ENCODE results near the gene CNTFR.

CNTFR gene

DNA sequence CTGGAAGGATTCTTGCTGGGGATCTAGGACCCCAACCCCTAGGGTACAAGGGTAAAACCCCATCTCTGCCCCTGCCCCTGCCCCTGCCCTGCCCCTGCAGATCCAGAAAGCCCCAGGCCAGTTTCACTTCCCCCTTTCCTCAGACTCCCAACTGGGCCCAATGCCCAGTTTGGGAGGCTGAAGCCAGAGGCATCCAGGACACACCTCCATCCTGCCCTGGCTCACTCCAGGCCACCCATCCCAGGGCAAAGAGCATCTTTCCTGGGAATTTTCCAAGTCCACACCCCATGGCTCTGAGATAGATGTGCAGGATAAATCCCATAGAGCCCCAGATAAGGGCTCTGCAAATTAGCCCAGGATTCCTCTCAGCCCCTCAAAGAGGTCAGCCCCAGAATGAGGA lies 17.4 kb downstream of the CNTFR start:
- FAIRE-seq, result no peak

DNA sequence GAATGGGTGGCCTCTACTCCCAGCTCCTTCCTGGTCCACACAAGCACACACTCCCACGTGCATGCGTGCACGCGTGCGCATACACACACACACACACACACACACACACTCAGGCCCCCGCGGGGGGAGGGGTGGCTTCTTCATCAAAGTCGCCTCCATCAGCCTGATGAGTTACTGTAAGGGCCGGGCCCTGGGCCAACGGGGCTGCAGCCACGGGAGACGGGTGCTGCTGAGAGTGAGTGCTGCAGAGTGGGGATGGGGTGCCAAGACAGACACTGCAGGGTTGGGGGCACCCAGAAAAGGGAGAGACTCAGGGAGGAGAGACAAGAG lies 18.1 kb downstream of the CNTFR start:
- no peak for FAIRE-seq

DNA sequence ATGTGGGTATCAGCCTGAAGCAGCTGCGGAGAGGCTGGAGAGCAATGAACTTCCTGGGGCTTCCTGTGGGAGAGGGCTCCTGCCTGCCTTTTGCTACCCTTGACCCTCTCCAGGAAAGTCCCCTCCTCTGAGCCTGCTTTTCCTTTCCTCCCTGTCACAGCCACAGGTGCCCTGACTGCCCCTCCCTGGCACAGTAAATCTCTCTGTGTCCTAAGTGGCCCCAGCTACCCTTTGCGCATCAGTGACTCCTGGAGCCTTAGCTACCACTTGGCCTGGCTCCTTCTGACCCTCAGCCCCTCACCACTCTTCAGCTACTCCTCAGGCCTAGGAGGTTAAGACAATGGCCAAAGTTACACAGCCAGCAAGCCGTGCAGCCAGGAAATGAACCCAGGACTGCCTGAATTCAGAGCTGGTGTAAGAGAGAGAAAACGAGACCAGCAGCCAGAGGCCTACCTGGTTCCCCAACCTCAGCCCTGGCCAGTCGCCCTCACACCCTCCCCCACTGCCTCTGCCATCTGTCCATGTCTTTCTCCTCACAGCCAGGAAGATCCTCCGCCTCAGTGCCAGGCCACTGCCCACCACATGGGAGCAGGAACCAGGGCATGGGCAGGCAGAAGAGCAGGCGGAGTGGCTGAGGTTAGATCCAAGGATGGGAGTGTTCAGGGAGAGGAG lies 18.6 kb downstream of the CNTFR start:
- no peak for FAIRE-seq

DNA sequence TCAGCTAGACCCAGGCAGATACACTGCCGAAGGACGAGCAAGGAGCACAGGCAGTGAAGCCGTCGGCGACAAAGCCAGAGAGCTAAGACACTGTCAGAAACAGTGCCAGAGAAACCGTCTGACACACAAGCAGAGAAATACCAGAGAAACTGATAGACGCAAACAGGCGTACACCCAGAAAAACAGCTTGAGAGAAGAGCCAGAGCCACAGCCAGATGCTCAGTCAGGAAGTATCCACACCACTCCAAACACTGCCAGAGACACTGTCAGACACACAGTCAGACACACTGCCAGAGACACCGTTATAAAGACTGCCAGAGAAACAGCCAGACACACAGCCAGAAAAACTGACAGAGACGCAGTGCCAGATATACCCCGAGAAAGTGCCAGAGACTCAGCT lies 19.1 kb downstream of the CNTFR start:
- FAIRE-seq, result no peak

DNA sequence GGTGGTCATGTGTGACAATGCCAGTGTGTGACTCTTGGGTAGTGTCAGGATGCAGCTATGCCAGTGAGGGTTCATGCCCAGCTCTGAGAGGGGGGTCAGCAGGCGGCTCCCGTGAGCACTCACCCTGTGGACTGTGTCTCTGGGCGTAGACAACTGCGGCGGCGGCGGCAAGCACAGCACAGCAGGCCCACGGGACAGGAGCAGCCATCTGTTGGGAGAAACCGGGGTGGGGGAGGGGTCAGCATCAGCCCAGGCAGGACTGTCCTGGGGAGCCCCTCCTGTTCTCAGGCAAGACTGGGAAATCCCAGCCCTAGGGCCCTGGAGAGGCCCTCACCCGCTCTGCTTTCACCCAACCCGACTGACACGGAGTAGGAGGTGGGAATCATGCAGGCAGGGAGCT lies 20.8 kb downstream of the CNTFR start:
- no peak for FAIRE-seq

DNA sequence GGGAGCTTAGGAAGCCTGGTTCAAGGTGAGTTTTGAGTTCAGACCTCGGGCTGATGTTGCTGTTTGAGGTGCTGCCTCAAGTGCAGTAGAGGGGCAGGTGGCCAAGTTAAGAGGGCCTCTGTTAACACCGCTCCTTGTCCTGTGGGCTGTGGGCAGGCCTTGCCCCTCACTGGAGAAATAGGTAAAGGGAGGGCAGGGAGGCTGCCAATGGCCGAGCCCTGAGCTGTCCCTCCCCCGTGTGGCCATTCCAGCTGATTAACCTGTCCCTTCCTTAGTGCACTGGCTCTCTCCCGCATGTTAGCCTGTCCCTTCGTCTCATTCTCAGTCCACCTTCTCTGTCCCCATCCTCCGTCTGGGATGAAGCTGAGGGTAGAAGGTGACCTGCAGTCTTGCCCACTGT lies 21.4 kb downstream of the CNTFR start:
- FAIRE-seq, result no peak

DNA sequence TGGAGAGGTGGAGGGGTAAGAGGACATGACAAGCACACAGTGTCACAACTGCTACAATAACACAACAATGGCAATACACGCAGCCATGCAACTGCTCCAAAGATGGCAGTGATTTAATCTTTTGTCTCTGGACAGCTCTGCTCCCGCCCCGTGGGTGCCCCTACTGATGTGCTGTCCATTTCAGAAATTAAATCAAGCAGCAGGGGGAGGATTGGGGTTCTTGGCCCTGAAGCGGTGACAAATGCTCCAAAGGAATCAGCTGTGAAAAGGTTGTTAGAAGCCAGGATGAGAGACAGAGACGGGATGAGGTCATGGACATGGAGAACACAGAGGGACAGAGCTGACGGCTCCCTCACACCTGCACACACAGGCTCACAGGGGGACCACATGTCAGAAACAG lies 22.6 kb downstream of the CNTFR start:
- no peak for FAIRE-seq

DNA sequence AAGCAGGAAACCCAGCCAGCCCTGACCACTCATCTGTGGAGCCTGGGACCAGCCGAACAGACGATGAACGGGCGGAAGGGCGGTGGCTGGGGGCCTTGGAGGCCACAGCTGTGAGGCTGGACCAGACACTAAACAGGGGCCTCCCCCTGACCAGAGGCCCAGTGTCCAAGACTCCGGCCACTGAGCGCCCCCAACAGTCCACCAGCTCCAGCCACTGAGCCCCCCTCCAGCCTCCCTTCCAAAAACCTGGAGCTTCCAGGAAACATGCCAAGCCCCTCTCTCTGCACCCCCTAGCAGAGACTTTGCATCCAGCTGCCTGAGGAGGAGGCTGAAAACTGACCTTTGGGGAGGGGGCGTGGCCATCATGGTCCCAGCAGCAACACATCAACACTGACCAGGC lies 23.2 kb downstream of the CNTFR start:
- no peak for FAIRE-seq

DNA sequence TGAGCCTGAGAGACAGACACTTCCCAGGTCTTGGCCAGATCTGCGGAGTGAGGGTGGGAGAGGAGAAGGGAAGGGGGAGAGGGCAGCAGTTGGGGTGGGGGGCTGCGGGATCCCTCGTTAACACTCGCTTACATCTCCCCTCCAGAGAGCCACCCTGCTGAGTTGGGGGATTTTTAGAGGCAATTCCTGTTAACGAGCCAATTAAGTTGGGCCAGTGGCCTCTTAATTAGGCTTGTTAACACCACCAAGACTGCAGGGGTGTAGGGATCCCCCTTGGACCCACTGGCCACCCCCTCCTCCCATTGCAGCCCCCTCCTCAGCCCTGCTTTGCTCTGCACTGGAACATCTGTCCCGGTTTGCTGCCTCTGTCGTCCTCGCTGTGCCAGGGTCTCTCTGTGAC lies 23.7 kb downstream of the CNTFR start:
- FAIRE-seq, result no peak

DNA sequence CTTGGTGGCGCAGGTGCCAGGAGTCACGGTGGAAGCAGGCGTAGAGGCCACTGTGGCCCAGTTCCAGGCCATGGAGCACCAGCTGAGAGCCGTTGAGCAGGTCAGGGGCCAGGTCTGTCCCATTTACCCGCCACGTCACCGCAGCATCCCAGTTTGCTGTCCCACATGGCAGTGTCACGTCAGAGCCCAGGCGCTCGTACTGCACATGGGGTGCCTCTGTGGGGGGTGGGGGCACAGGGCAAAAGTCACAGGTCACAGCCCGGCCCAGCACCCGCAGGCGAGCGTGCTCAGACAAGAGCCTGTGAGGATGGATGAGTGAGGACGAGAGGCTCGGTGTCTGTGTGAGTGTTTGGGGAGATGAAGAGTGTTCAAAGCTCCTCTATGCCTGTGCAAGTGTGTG lies 24.9 kb downstream of the CNTFR start:
- FAIRE-seq, result no peak

DNA sequence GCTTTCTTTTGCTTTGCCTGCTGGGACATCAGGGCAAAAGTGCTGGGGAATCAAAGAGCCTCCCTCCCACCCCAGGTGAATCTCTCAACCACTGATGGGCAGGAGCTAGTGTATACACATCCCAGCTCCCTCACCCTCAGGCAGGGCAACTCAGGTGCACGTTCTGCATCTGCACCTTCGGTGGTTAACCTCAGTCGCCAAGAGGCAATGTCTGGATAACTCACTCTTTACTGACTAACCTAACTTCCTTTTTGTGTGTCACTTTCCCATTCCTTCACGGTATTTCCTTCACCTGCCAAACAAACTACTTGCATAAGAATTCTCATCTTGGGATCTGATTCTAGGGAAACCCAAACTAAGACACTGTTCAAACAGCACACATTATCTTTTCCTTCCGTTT lies 26.3 kb downstream of the CNTFR start:
- no peak for FAIRE-seq

DNA sequence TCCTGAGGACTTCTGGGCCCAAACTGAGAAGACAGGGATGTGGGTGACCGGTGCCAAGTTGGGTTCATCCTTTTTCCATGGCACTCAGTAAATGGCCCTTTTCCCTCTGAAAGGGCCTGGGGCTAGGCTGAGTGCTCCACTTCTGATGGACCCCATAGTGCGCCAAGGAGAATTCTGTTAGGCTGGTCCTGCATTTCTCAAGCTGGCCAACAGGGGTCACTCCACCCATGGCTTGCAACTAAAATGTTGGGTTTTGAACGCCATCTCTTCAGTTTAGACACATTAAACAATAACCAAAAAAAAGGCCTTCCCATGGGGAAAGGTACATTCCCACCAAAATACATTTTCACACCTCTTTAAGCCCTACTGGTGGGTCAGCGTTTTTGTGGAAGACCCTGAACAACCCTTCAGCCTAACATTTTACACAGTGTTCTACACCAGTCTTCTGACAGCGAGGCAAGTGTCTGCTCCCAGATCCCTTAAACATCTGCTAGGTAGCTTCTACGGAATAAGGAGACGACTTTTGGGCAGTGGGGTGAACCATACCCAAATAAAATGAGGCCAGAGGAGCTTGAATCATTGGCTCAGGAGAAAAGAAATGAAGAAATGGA lies 27.3 kb downstream of the CNTFR start:
- no peak for FAIRE-seq

DNA sequence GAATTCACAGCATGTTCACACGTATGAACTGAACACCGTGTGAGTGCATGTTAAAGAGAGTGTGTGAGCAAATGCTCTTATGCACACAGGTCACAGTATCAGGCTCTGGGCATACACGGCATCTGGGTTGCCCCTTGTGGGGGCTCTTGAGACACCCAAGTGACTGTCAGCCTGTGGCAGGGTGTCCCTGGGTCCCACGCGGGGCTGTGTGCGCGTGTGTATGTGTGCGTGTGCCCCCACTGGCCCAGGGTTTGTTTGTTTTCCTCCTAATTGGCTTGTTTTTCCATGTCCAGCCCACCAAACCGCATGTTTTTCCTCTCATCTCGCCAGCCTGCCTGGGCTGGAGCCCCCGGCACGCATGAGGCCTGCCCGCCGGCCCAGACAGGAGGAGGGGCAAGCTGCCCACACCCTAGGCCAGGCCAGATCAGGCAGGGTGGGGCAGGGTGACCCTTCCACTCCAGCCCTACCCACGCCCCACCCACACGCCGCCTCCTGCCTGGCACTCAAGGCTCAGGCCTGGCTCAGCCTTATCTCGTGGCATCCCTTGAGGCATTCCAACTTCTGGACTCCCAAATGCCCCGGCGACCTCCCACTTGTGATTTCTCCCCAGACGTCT lies 28.8 kb downstream of the CNTFR start:
- no peak for FAIRE-seq

DNA sequence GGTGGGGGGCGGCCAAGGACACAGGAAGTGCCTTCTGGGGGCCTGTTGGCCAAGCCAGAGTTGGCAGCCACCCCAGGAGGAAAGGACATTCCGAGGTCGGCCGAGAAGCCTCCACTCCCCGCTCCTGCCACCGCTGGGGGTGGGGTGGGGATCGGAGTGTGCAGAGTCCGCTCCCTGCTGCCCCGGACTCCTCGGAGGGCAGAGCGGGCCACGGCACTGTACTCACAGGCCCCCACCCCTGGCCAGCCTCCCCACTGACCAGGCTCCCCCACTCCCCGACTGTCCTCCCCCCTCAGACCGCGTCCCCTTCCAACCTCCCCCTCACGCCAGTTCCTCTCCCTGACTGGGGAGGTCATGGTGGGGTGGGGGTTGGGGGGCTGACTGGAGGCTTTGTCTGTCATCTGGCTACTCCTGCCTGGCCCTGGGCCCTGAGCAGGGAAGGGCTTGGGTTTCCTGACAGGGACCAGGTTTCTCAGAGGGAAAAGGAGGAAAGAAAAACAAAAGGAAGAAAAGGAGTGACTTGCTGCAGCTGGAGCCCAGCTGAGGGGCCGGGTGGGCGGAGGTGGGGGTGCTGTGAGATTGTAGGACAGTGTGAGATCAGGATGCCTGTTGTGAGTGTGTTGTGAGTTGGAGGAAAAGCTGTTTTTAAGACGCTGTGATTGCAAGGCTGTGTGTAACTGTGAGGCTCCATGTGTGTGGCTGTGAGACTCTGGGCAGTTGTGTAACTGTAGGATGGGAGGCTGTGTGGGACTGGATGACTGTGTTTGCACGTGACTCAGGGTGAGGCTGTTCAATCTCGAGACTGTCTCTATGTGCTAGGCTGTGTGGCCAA lies 29.7 kb downstream of the CNTFR start:
- no peak for FAIRE-seq

DNA sequence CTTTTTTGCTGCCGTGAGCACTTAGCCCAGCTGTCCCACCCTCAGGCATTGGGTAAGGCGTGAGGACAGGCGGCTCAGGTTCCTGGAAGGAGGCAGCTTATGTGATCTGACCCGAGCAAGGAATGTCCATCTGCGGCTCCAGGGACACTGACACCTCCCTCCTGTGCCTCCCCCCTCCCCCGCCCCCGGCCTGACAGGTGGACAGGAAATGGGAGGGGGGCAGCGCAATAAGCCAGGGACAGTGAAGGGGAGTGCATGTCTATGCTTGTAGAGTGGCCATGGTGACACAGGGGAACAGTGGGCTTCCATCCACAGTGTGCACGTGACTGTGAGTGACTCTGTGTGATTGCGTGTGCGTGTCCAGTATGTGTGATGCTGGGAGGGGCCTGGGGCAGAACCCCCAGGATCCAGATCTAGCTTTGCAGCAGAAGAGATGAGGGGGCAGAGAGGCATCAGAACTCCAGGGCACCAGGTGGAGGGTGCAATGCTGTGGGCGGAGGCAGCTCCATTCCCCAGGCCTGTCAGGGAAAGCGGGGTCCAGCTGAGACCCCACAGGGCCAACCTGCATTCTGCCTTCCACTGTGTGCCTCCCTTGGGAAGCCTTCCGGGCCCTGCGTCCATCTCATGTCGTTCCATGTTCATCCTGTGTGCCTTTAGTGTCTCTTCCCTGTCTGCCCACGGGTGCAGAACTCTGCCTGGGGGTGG lies 30.5 kb downstream of the CNTFR start:
- no peak for FAIRE-seq

DNA sequence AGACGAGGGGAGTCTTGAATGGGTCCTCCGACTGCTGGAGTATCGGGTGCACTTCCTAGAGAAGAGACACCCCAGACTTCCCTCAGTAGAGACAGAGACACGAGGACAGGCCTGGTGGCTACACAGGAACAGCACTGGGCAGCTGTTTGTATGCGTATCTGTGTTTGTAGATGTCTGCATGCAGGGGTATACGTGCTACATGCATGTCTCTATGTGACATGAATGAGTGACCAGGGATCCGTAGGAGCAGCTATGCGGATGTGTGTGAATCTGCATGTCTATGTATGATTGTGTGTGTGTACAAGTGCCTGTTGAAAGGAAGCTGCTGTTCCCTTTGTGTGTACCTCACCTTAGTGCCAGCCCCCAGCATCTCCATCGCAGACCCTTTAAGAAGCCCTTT lies 31.2 kb downstream of the CNTFR start:
- no peak for FAIRE-seq

DNA sequence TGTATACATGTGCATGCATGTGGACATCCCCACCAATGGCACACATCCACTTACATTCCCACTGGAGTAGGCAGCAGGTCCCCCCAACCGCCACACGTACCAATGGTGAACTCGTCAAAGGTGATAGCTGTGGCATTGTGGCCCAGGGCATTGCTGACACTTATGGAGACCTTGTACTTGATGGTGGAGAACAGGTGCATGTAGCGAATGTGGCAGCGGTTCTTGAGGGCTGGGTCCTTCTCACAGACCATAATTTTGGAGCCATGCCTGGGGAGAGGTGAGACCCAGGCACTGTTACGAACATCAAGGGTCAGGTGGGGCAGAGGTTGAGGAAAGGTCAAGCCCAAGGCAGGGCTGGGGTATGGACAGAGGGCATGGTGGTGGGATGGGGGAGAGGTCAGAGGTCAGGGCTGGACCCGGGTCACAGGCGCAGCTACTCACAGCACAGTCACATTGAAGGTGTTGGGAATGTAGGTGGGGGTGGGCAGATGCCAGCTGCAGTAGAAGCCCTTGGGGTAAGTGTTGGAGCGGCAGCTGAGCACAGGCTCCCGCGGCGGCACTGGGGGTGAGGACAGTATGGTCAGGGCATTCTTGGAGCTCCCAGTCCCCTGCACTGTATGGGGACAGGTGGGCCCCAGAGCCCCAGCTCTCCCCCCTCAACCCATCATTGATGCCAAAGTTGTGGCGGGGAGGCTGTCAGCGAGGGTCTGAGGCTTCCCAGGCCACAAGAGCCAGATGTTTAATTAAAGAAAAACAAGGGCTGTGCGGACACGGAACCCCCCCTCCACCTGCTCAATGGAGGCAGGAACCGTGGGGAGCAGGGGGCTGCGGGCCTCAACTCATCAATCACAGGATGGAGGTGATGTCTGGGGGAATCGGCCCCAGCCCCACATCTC lies 31.9 kb downstream of the CNTFR start:
- FAIRE-seq, result no peak

DNA sequence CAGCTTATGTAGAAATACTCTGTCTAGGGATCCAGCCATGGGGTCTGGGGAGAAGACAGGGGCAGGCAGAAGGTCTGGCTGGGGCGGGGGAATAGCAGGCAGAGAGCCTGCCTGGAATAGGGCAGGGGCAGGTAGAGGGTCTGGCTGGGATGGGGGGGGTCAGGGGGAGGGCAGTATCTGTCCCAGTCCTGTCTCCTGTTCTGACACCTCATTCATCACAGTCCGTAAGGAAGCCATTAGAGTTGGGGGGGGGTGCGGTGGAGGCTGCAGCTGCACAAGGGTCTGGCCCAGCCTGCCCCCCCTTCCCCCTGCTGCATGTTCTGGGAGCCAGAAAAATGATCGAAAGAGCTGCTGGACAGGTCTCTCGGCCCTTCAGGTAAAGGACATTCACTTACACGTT lies 32.6 kb downstream of the CNTFR start:
- FAIRE-seq, result no peak

DNA sequence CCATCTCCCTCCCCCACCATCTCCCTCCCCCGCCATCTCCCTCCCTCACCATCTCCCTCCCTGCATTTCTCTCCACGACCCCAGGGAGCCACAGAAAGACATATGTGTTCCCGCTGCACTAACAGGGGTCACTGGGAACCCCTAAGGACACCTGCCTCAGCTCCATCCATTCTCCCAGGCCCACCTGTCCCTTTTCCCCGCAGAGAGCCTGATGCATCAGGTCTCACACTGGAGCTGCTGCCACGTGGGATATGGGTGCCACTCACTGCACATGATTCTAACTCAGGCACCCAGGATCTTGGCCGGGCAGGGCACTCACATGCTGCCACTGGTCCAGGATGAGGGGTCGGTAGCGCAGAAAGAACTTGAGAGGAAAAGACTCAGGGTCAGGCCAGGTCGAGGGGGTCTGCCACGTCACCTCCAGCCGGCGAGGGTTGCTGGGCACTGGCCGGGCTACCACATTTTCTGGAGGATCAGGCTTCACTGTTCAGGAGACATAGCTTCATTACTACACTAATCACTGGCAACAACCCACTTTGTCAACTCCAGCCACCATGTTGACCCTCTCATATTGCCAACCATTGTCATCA lies 33.5 kb downstream of the CNTFR start:
- FAIRE-seq, result no peak

DNA sequence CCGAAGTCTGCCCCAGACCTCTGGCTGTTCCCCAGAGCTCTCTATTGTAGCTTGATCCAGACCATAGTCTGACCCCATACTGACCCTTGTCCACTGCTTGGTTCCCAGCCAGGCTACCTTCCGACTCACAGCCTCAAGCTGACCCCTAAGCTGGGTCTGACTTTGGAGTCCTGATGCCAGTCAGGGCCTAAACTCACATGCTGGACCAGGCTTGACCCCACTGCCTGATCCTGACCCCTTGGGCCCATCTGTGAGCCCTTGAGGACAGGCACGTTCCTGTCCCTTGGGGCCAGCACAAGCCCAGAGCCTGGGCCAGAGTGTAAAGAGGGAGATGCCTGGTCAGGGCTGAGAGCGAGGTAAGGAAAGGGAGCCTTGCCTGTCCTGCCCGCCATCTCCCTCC lies 34.0 kb downstream of the CNTFR start:
- FAIRE-seq, result no peak

DNA sequence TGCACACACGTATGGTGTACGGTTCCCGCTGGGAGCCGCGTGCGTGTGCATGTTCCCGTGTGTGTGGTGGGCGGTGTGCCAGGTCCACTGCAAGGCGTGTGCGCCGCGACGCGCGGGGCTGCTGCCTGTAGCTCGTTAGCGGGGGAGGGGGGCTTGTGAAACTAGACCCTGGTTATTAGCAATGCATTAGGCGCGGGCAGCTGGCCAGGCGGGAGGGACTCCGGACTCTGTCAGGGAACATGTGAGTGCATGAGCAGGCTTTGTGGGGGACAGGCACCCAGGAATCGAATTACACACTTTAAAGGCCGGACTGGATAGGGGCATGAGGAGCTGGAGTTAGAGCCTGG lies 34.5 kb downstream of the CNTFR start:
- FAIRE-seq, result no peak
